Chondrocyte (in vitro differentiated cells): ENCODE measurements around the gene NECAP2. TPM values are rescaled to one million over a fixed set of nuclear protein-coding genes. Genes with fewer than 3 reads are reported as not detected.
A peak's percentile ranks its signal among the peaks of the same experiment; 100 is the strongest.
"Not testable (repeated sequence)": the region's sequence is repeated elsewhere in the genome, so short reads cannot be mapped to it uniquely, and the experiment has no call there.

Experiments
- DNase-seq: peaks from one replicate; pipeline ENCODE4 v3.0.0; 2021; ENCODE audit warnings: mixed read lengths, low spot score
- H3K27ac Mint-ChIP-seq: one replicate; pipeline ENCODE4 v1.8.0; 2021; ENCODE audit warnings: mild to moderate bottlenecking, moderate library complexity, mixed read lengths; ENCODE audit not compliant: unreplicated experiment
- H3K27me3 Mint-ChIP-seq: 2 replicates; pipeline ENCODE4 v1.8.0; 2021; ENCODE audit warnings: low read depth, mixed read lengths
- H3K36me3 Mint-ChIP-seq: 2 replicates; pipeline ENCODE4 v1.8.0; 2021; ENCODE audit warnings: low read depth, mixed read lengths
- H3K4me1 Mint-ChIP-seq: 2 replicates; pipeline ENCODE4 v1.8.0; 2021; ENCODE audit warnings: low read depth, mild to moderate bottlenecking, mixed read lengths
- H3K4me3 Mint-ChIP-seq: one replicate; pipeline ENCODE4 v1.8.0; 2021; ENCODE audit warnings: mild to moderate bottlenecking, moderate library complexity, mixed read lengths; ENCODE audit not compliant: unreplicated experiment
- H3K9me3 Mint-ChIP-seq: 2 replicates; pipeline ENCODE4 v1.8.0; 2021; ENCODE audit warnings: low read depth, mixed read lengths
- total RNA-seq: library from RNA; stranded (reverse); gene quantifications from 3 replicates; pipeline ENCODE4 v1.2.1, GENCODE V29; 2021
- TF ChIP-seq, protein P1 (sequence below): fragments of 200-600 bp; sonication (generic); IDR thresholded peaks from 2 replicates; pipeline ENCODE4 v1.5.0; 2021; ENCODE audit warnings: antibody characterized with exemption, mild to moderate bottlenecking, moderate library complexity

NECAP2 gene
- total RNA-seq, 1 donor from 2014 or later = 51.7 TPM

DNA sequence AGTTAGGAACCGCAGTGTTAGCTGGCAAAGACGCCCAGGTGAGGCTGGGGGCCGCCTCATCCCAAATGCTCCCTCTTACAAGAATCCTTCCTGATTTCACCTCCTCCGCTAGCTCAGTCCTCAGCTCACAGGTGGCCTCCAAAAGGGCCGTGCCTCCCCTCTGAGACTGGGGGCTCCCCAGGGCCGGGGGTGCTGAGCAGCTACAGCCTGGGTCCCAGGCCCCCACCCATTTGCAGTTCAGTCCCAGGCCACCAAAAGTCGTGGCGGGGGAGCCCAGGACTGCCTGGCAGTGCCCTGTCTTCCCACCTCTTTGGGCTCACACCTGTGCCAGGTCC is 43.9 kb downstream of the NECAP2 start:
- no peak overlapping the region for H3K27ac Mint-ChIP-seq
- H3K36me3 Mint-ChIP-seq = peaks cover 9% of the 10 kb centered on the region
- peak; percentile 69 for DNase-seq
- no peak overlapping the region for H3K4me3 Mint-ChIP-seq
- no peaks in the 10 kb centered on the region for H3K27me3 Mint-ChIP-seq
- H3K9me3 Mint-ChIP-seq = no peaks in the 10 kb centered on the region
- no peaks in the 10 kb centered on the region for H3K4me1 Mint-ChIP-seq
- TF ChIP-seq, protein P1, sequence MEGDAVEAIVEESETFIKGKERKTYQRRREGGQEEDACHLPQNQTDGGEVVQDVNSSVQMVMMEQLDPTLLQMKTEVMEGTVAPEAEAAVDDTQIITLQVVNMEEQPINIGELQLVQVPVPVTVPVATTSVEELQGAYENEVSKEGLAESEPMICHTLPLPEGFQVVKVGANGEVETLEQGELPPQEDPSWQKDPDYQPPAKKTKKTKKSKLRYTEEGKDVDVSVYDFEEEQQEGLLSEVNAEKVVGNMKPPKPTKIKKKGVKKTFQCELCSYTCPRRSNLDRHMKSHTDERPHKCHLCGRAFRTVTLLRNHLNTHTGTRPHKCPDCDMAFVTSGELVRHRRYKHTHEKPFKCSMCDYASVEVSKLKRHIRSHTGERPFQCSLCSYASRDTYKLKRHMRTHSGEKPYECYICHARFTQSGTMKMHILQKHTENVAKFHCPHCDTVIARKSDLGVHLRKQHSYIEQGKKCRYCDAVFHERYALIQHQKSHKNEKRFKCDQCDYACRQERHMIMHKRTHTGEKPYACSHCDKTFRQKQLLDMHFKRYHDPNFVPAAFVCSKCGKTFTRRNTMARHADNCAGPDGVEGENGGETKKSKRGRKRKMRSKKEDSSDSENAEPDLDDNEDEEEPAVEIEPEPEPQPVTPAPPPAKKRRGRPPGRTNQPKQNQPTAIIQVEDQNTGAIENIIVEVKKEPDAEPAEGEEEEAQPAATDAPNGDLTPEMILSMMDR = no peak

DNA sequence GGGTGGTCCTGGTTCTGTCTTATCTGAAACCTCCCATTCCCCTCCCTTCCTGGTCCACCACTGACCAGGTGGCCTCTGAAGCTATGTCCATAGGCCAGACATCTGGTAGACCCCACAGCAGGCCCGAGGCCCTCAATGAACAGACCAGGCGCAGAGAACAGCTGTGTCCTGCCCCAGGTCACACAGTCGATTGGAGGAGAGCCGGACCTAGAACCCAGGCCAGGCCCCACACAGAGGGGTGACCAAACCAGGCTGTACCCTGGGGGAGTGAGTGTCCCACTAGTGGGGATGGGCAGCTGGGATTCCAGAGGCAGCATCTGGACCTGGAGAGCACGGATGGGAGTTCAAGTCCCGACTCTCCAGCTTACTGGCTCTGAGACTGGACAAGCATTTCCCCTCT is 44.4 kb downstream of the NECAP2 start:
- no peaks in the 10 kb centered on the region for H3K27me3 Mint-ChIP-seq
- peaks cover 9% of the 10 kb centered on the region for H3K36me3 Mint-ChIP-seq
- no peak overlapping the region for H3K4me3 Mint-ChIP-seq
- peak; percentile 43 for DNase-seq
- TF ChIP-seq, protein P1 = no peak
- H3K9me3 Mint-ChIP-seq = no peaks in the 10 kb centered on the region
- no peak overlapping the region for H3K27ac Mint-ChIP-seq
- no peaks in the 10 kb centered on the region for H3K4me1 Mint-ChIP-seq

DNA sequence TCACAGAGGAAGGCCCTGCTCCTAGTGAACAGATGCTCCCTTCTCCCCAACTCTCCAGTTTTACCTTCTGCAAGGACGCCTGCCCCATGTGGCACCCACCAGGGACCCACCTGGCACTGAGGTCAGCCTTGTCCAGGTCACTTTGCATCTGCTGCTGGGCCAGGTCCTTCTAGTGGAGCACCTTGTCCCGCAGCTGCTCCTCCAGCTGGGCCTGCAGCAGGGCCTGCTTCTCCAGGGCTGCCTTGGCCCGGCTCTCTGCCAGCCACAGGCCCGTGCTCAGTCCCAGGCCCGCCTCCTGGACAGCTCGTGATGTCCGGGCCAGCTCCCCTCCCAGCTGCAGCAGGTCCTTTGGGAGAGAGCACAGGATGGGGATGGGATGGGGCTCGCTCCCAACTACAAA is 45.8 kb downstream of the NECAP2 start:
- H3K4me1 Mint-ChIP-seq, H3K9me3 Mint-ChIP-seq, H3K27me3 Mint-ChIP-seq, H3K27ac Mint-ChIP-seq, H3K4me3 Mint-ChIP-seq, H3K36me3 Mint-ChIP-seq: not testable (repeated sequence)
- peak; percentile 76 for DNase-seq

DNA sequence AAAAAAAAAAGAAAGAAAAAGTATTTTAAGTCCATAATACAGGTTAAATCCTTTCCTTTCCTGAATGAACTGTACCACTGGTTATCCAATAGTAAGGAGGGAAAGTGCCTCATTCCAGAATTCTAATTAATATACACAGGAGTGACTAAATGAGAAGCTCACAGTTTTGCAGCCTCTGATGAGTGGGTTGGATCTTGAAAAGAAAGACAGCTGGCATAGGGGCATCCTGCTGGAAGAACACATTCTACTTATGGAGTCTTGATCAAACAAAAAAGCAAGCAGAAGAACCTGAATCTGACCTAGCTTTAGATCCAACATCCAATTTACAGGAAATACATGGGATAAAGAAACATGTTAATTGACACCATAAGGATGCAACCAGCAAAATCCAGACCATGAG is 46.5 kb downstream of the NECAP2 start:
- not testable (repeated sequence) for H3K27me3 Mint-ChIP-seq, DNase-seq, H3K9me3 Mint-ChIP-seq, H3K36me3 Mint-ChIP-seq, H3K4me1 Mint-ChIP-seq, H3K4me3 Mint-ChIP-seq, H3K27ac Mint-ChIP-seq

DNA sequence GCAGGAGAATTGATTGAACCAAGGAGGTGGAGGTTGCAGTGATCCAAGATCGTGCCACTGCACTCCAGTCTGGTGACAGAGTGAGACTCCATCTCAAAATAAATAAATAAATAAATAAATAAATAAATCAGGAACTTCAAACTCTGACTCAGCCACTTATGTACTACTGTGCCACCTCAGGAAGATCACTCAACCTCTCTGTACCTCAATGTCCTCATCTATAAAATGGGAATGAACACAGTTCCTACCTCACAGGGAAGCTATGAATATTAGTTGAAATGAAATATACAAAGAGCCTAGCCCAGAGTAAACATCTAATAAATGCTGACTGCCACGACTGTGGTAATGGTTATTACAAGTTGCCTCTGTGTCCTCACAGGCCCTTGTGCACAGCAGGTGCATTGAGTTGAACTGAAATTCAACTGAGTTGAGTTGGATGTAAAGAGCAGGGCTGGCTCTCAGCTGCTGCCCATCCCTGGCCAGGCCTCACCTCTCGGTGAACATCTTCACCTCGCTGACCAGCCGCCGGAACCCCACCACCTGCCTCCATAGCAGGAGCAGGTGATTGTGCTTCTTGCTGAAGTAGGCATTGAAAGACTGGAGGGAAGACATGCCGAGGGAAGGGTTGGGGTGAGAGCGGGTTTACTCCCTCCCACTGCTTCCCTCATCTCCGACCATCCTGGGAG is 48.8 kb downstream of the NECAP2 start:
- not testable (repeated sequence) for H3K36me3 Mint-ChIP-seq, H3K4me1 Mint-ChIP-seq, H3K27me3 Mint-ChIP-seq, H3K27ac Mint-ChIP-seq, H3K9me3 Mint-ChIP-seq, H3K4me3 Mint-ChIP-seq
- peak; percentile 41 for DNase-seq

DNA sequence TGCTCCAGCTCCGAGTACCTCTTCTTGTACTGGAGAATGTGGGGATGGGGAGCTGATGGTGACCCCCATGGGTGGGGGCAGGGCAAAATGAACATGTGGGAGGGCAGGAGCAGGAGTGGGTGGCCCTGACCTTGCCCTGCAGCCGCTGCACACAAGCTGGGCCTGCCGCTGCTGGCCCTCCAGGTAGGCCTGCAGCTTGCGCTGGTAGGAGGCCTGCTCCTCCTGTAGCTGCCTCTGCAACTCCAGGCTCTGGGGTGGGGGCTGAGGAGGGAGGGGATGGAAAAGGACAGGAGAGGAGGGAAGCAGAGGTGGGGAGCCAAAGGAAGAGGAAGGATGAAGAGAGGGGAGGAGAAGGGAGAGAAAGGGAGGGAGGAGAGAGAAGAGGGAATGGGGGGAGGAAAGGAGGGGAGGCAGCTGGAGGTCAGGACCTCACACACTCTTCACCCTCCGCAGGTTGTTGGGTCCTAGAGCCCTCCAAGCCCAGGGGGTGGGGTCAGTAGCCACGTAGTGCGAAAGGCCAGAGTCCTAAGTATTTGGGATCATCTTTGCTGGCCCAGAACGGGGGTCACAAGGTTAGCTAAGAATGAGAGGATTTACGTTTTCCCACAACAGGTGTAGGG is 50.6 kb downstream of the NECAP2 start:
- H3K36me3 Mint-ChIP-seq = peaks cover 4% of the 10 kb centered on the region
- no peak overlapping the region for H3K27ac Mint-ChIP-seq
- peaks cover 3% of the 10 kb centered on the region for H3K4me1 Mint-ChIP-seq
- peak; percentile 25 for DNase-seq
- TF ChIP-seq, protein P1 = no peak
- H3K9me3 Mint-ChIP-seq = no peaks in the 10 kb centered on the region
- H3K4me3 Mint-ChIP-seq = no peak overlapping the region
- H3K27me3 Mint-ChIP-seq = no peaks in the 10 kb centered on the region

DNA sequence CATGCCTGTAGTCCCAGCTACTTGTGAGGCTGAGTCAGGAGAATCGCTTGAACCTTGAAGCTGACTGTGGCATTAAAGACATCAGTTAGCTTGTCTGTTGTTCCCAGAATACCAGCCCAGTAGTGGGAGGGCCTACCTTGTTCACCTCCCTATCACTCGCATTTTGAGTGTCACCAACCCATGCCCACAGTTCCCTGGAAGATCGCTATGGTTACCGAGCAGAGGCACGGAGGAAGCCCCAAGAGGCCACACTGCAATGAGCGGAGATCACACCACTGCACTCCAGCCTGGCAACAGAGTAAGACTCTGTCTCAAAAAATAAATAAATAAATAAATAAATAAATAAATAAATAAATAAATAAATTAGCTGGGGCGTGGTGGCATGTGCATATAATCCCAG is 52.4 kb downstream of the NECAP2 start:
- not testable (repeated sequence) for H3K4me3 Mint-ChIP-seq, H3K4me1 Mint-ChIP-seq, H3K9me3 Mint-ChIP-seq, H3K36me3 Mint-ChIP-seq, H3K27me3 Mint-ChIP-seq, H3K27ac Mint-ChIP-seq
- DNase-seq = peak; percentile 29

DNA sequence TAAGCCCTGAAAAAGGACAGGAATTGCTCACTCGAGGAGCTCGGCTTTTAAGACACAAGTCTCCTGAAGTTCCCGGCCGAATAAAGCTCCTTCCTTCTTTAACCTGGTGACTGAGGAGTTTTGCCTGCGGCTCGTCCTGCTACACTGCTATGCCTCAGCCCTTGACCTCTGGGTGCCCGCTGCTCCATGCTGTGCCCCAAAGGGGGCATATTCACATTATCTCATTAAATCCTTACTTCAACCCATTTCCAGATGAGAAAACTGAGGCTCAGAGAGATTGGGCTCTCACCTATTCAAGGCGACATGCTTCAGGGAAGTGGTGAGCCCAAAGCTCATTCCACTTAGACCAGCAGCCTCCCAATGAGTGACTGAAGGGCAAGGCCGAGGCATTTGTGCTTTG is 53.2 kb downstream of the NECAP2 start:
- H3K27me3 Mint-ChIP-seq, H3K27ac Mint-ChIP-seq, H3K9me3 Mint-ChIP-seq, H3K4me3 Mint-ChIP-seq, H3K36me3 Mint-ChIP-seq: not testable (repeated sequence)
- H3K4me1 Mint-ChIP-seq = peaks cover 13% of the 10 kb centered on the region
- peak; percentile 41 for DNase-seq
